H9 (cell line): ENCODE results near the gene DNMT3B. TPM values are rescaled to one million over a fixed set of nuclear protein-coding genes. Genes with fewer than 3 reads are reported as not detected.

Experiments used
- DNase-seq: peaks from one replicate; pipeline ENCODE4 v3.0.0-alpha.2; 2017
- H2AFZ ChIP-seq: one replicate; pipeline ENCODE4 v1.6.1; 2013; ENCODE audit warnings: mild to moderate bottlenecking, low read length, control low read depth, moderate library complexity
- H2AK5ac ChIP-seq: 2 replicates; pipeline ENCODE4 v1.6.1; 2013; ENCODE audit warnings: low read length, control low read depth, mixed read lengths; ENCODE audit not compliant: insufficient read length
- H2BK120ac ChIP-seq: one replicate; pipeline ENCODE4 v1.6.1; 2013; ENCODE audit warnings: low read depth, mild to moderate bottlenecking, low read length, control low read depth, inconsistent platforms; ENCODE audit not compliant: poor library complexity, severe bottlenecking
- H2BK12ac ChIP-seq: 2 replicates; pipeline ENCODE4 v1.6.1; 2013; ENCODE audit warnings: low read length, control low read depth, mixed read lengths, low read depth; ENCODE audit not compliant: insufficient read length
- H2BK15ac ChIP-seq: 2 replicates; pipeline ENCODE4 v1.6.1; 2013; ENCODE audit warnings: low read depth, low read length, control low read depth
- H2BK20ac ChIP-seq: one replicate; pipeline ENCODE4 v1.6.1; 2013; ENCODE audit warnings: low read depth, mild to moderate bottlenecking, low read length, control low read depth, inconsistent platforms; ENCODE audit not compliant: poor library complexity, severe bottlenecking
- H2BK5ac ChIP-seq: 2 replicates; pipeline ENCODE4 v1.6.1; 2013; ENCODE audit warnings: low read length, control low read depth, mixed read lengths; ENCODE audit not compliant: insufficient read length
- H3K14ac ChIP-seq: 2 replicates; pipeline ENCODE4 v1.6.1; 2013; ENCODE audit warnings: low read length, control low read depth; ENCODE audit not compliant: insufficient read depth
- H3K18ac ChIP-seq: 2 replicates; pipeline ENCODE4 v1.6.1; 2013; ENCODE audit warnings: low read depth, mild to moderate bottlenecking, mixed read lengths, low read length, control low read depth; ENCODE audit not compliant: insufficient read length
- H3K23ac ChIP-seq: 2 replicates; pipeline ENCODE4 v1.6.1; 2013; ENCODE audit warnings: low read length, control low read depth, mixed read lengths, low read depth; ENCODE audit not compliant: insufficient read length
- H3K23me2 ChIP-seq: 2 replicates; pipeline ENCODE4 v1.6.1; 2013; ENCODE audit warnings: low read depth, mild to moderate bottlenecking, mixed read lengths, low read length, control low read depth; ENCODE audit not compliant: insufficient read length, poor library complexity, severe bottlenecking
- H3K27ac ChIP-seq: 2 replicates; pipeline ENCODE4 v1.5.1; 2013; ENCODE audit warnings: low read length, control low read depth, mixed read lengths, low read depth; ENCODE audit not compliant: insufficient read length
- H3K27me3 ChIP-seq: 2 replicates; pipeline ENCODE4 v1.6.1; 2013; ENCODE audit warnings: low read length, control low read depth, inconsistent platforms; ENCODE audit not compliant: insufficient read depth
- H3K4ac ChIP-seq: 2 replicates; pipeline ENCODE4 v1.6.1; 2013; ENCODE audit warnings: low read depth, mild to moderate bottlenecking, control low read depth, inconsistent platforms, low read length, moderate library complexity
- H3K4me1 ChIP-seq: 2 replicates; pipeline ENCODE4 v1.6.1; 2013; ENCODE audit warnings: low read length, control low read depth, inconsistent platforms; ENCODE audit not compliant: insufficient read depth
- H3K4me2 ChIP-seq: 2 replicates; pipeline ENCODE4 v1.6.1; 2013; ENCODE audit warnings: low read length, control low read depth, mixed read lengths; ENCODE audit not compliant: insufficient read length, insufficient read depth
- H3K56ac ChIP-seq: 2 replicates; pipeline ENCODE4 v1.6.1; 2013; ENCODE audit warnings: low read depth, mild to moderate bottlenecking, mixed read lengths, low read length, control low read depth; ENCODE audit not compliant: insufficient read length
- H3K79me1 ChIP-seq: 2 replicates; pipeline ENCODE4 v1.6.1; 2013; ENCODE audit warnings: low read depth, mild to moderate bottlenecking, moderate library complexity, low read length, control low read depth, inconsistent platforms; ENCODE audit not compliant: insufficient read depth, poor library complexity, severe bottlenecking
- H3K79me2 ChIP-seq: 2 replicates; pipeline ENCODE4 v1.6.1; 2013; ENCODE audit warnings: low read length, control low read depth, inconsistent platforms; ENCODE audit not compliant: insufficient read depth
- H3K9ac ChIP-seq: 2 replicates; pipeline ENCODE4 v1.6.1; 2013; ENCODE audit warnings: low read length, control low read depth, mixed read lengths; ENCODE audit not compliant: insufficient read length; ENCODE audit errors: extremely low read depth
- H3K9me3 ChIP-seq: one replicate; pipeline ENCODE4 v1.6.1; 2013; ENCODE audit warnings: low read depth, low read length, inconsistent platforms; ENCODE audit not compliant: control insufficient read depth
- H3T11ph ChIP-seq: one replicate; pipeline ENCODE4 v1.6.1; 2013; ENCODE audit warnings: mild to moderate bottlenecking, low read length, control low read depth, inconsistent platforms
- H4K20me1 ChIP-seq: one replicate; pipeline ENCODE4 v1.6.1; 2013; ENCODE audit not compliant: control insufficient read depth, insufficient read length, insufficient read depth
- H4K5ac ChIP-seq: 2 replicates; pipeline ENCODE4 v1.6.1; 2013; ENCODE audit warnings: low read depth, mild to moderate bottlenecking, mixed read lengths, low read length, control low read depth; ENCODE audit not compliant: insufficient read length
- H4K8ac ChIP-seq: replicated peaks from 2 replicates; pipeline ENCODE4 v1.6.1; 2013; ENCODE audit warnings: low read length, control low read depth, mixed read lengths, low read depth; ENCODE audit not compliant: insufficient read length
- H4K91ac ChIP-seq: 2 replicates; pipeline ENCODE4 v1.6.1; 2013; ENCODE audit warnings: low read depth, mild to moderate bottlenecking, moderate library complexity, mixed read lengths, low read length, control low read depth; ENCODE audit not compliant: insufficient read length
- H3K27ac Mint-ChIP-seq, 3 experiments: 2 replicates in 2 of 3; 3 replicates in 1 of 3; pipeline ENCODE4 v1.8.0; 2020 to 2021; ENCODE audit warnings: mixed read lengths in 3 of 3, mild to moderate bottlenecking in 1 of 3, moderate library complexity in 1 of 3
- H3K27me3 Mint-ChIP-seq: 2 replicates; pipeline ENCODE4 v1.8.0; 2021; ENCODE audit warnings: low read depth, mild to moderate bottlenecking, moderate library complexity, mixed read lengths
- H3K36me3 Mint-ChIP-seq, 3 experiments: 2 replicates in 2 of 3; 3 replicates in 1 of 3; pipeline ENCODE4 v1.8.0; 2020 to 2021; ENCODE audit warnings: low read depth in 3 of 3, mixed read lengths in 3 of 3; ENCODE audit not compliant: insufficient read depth in 1 of 3
- H3K4me1 Mint-ChIP-seq, 2 experiments: 2 replicates each; pipeline ENCODE4 v1.8.0; 2020; ENCODE audit warnings: mixed read lengths in 2 of 2
- H3K4me3 Mint-ChIP-seq, 2 experiments: 2 replicates in 1 of 2; 3 replicates in 1 of 2; pipeline ENCODE4 v1.8.0; 2020 to 2021; ENCODE audit warnings: mild to moderate bottlenecking in 2 of 2, mixed read lengths in 2 of 2, moderate library complexity in 1 of 2
- H3K9me3 Mint-ChIP-seq, 2 experiments: 2 replicates in 1 of 2; 3 replicates in 1 of 2; pipeline ENCODE4 v1.8.0; 2020; ENCODE audit warnings: mild to moderate bottlenecking in 2 of 2, mixed read lengths in 2 of 2, moderate library complexity in 1 of 2
- WGBS: extraction: QIAGEN DNeasy Blood & Tissue Kit; methylation state at CpG from one replicate; pipeline ENCODE4 v1.1.7; 2013; ENCODE audit warnings: missing lambda C conversion rate, low lambda C conversion rate, mixed read lengths; ENCODE audit not compliant: insufficient read length; ENCODE audit errors: extremely low coverage; 5-methylcytosine and 5-hydroxymethylcytosine counted together
- total RNA-seq: library from RNA; stranded (reverse); gene quantifications from 2 replicates; pipeline ENCODE4 v1.2.1, GENCODE V29; 2021
- TF ChIP-seq, protein P1 (sequence below): fragments of 200-600 bp; sonication (generic); conservative IDR thresholded peaks from 3 replicates; pipeline ENCODE4 v1.8.0; 2021; ENCODE audit warnings: antibody characterized with exemption, mild to moderate bottlenecking

DNMT3B gene
- total RNA-seq, 1 experiment from 2014 or later = 980 TPM

DNA sequence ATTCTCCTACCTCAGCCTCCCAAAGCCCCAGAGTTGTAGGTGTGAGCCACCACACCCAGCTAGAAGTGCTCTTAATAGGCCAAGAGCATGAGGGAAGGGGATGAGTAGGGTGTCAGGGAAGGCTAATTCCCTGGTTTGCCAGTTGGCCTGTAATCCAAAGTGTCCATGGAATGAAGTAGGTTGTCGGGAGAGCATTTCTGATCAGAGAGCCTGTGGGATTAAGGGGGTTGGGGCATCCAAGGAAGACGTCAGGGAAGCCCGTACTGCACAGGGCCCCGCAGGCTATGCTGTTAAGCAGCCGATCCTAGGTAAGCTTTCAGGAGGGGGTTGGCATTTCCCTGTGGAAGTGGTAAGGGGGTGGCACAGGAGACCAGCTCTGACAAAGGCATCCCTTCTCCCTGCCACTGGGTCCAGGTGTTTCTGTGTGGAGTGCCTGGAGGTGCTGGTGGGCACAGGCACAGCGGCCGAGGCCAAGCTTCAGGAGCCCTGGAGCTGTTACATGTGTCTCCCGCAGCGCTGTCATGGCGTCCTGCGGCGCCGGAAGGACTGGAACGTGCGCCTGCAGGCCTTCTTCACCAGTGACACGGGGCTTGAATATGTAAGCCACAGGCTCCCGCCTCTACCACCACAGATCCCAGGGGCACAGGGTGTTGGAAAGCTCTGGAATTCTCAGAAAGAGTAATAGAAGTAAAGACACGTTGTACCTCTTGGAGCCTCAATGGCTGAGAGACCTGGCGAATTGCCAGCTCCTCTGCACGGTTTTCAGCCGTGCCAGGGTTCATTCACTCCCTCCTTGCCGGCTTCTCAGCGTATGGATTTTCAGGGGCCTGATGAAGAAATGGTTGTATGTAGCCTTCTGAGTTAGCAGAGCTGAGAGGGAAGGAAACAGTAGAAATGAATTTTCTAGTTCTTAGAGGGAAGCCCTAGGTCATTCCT lies 36.1 kb downstream of the DNMT3B start:
- Histone ChIP-seq H3K23me2 (no peaks in the 10 kb centered on the region), H2BK15ac (no peak overlapping the region), H2AK5ac (no peak overlapping the region), H3T11ph (no peak overlapping the region), H3K9me3 (no peaks in the 10 kb centered on the region), H2AFZ (no peak overlapping the region), H4K91ac (no peak overlapping the region), H3K56ac (no peak overlapping the region), H4K5ac (no peak overlapping the region), H3K79me2 (no peaks in the 10 kb centered on the region), H3K9ac (no peak overlapping the region), H2BK120ac (no peak overlapping the region), H4K20me1 (no peaks in the 10 kb centered on the region), H3K4me1 (no peaks in the 10 kb centered on the region), H2BK5ac (no peak overlapping the region), H3K4me2 (no peak overlapping the region), H3K27me3 (no peaks in the 10 kb centered on the region), H3K4ac (no peak overlapping the region), H2BK20ac (no peak overlapping the region), H3K23ac (no peak overlapping the region), H4K8ac (no peak overlapping the region), H2BK12ac (no peak overlapping the region), H3K14ac (no peak overlapping the region), H3K27ac (no peak overlapping the region), H3K18ac (no peak overlapping the region), H3K79me1 (no peaks in the 10 kb centered on the region)
- WGBS = no CpG with 5 or more reads among the region's 23 CpGs
- DNase-seq = no peak
- H3K9me3 Mint-ChIP-seq = no peaks in the 10 kb centered on the region
- H3K27ac Mint-ChIP-seq = peak overlapping the region; percentile 78 to 95 (median 79); a peak in 5 of 7 replicates
- TF ChIP-seq, protein P1, sequence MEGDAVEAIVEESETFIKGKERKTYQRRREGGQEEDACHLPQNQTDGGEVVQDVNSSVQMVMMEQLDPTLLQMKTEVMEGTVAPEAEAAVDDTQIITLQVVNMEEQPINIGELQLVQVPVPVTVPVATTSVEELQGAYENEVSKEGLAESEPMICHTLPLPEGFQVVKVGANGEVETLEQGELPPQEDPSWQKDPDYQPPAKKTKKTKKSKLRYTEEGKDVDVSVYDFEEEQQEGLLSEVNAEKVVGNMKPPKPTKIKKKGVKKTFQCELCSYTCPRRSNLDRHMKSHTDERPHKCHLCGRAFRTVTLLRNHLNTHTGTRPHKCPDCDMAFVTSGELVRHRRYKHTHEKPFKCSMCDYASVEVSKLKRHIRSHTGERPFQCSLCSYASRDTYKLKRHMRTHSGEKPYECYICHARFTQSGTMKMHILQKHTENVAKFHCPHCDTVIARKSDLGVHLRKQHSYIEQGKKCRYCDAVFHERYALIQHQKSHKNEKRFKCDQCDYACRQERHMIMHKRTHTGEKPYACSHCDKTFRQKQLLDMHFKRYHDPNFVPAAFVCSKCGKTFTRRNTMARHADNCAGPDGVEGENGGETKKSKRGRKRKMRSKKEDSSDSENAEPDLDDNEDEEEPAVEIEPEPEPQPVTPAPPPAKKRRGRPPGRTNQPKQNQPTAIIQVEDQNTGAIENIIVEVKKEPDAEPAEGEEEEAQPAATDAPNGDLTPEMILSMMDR = no peak
- peak overlapping the region in 1 of 2 experiments; percentile 48; a peak in 1 of 5 replicates for H3K4me3 Mint-ChIP-seq
- peaks cover 32 to 38% of the 10 kb centered on the region in 2 experiments for H3K4me1 Mint-ChIP-seq
- H3K27me3 Mint-ChIP-seq = peaks cover 2% of the 10 kb centered on the region; the same call in 1 of the 2 replicates
- peaks cover 80 to 99% (median 97%) of the 10 kb centered on the region in 3 experiments for H3K36me3 Mint-ChIP-seq
